Keratinocyte (primary cell): ENCODE data around the gene CTXND1. TPM values are rescaled to one million over a fixed set of nuclear protein-coding genes. Genes with fewer than 3 reads are reported as not detected.

Source experiments
- DNase-seq: peaks from one replicate; pipeline ENCODE4 v3.0.0-alpha.2; 2011; ENCODE audit warnings: low read depth, missing footprints, low spot score
- FAIRE-seq: peaks from 2 replicates; lab custom pipeline; 2011; peaks lifted over from hg19 to GRCh38; lab: Jason Lieb, UNC
- H2AFZ ChIP-seq: 2 replicates; pipeline ENCODE4 v1.6.0; 2012; ENCODE audit warnings: low read length, control low read depth, inconsistent platforms; ENCODE audit not compliant: control insufficient read depth
- H3K27ac ChIP-seq: 2 replicates; pipeline ENCODE4 v1.5.1; 2011; ENCODE audit warnings: low read length; ENCODE audit not compliant: control insufficient read depth, insufficient read depth
- H3K27me3 ChIP-seq: 3 replicates; pipeline ENCODE4 v1.6.0; 2011; ENCODE audit warnings: low read length; ENCODE audit not compliant: control insufficient read depth, insufficient read depth; ENCODE audit errors: extremely low read depth
- H3K36me3 ChIP-seq, 2 experiments: 2 replicates in 1 of 2; 3 replicates in 1 of 2; pipeline ENCODE4 v1.5.1; 2011; ENCODE audit warnings: low read length in 2 of 2, mild to moderate bottlenecking in 1 of 2; ENCODE audit not compliant: control insufficient read depth in 2 of 2, insufficient read depth in 2 of 2; ENCODE audit errors: extremely low read depth in 1 of 2
- H3K4me1 ChIP-seq: 3 replicates; pipeline ENCODE4 v1.5.1; 2011; ENCODE audit warnings: low read length; ENCODE audit not compliant: control insufficient read depth, insufficient read depth; ENCODE audit errors: extremely low read depth
- H3K4me2 ChIP-seq: 3 replicates; pipeline ENCODE4 v1.6.0; 2011; ENCODE audit warnings: low read depth, low read length; ENCODE audit not compliant: control insufficient read depth, insufficient read depth; ENCODE audit errors: extremely low read depth
- H3K4me3 ChIP-seq, 3 experiments: fragments of 200-600 bp in 1 of 3; sonication (generic) in 1 of 3; 2 replicates in 2 of 3; 3 replicates in 1 of 3; pipeline ENCODE4 v1.5.1; 2011 to 2016; ENCODE audit warnings: low read length in 3 of 3, mild to moderate bottlenecking in 3 of 3, control low read depth in 2 of 3, inconsistent platforms in 1 of 3, low read depth in 1 of 3, mixed read lengths in 1 of 3, mixed run types in 1 of 3, moderate library complexity in 1 of 3; ENCODE audit not compliant: control insufficient read depth in 2 of 3, insufficient read depth in 2 of 3; ENCODE audit errors: extremely low read depth in 1 of 3
- H3K79me2 ChIP-seq: 2 replicates; pipeline ENCODE4 v1.6.0; 2012; ENCODE audit warnings: low read length; ENCODE audit not compliant: control insufficient read depth, insufficient read depth
- H3K9ac ChIP-seq: 3 replicates; pipeline ENCODE4 v1.6.0; 2011; ENCODE audit warnings: low read length; ENCODE audit not compliant: control insufficient read depth, insufficient read depth; ENCODE audit errors: extremely low read depth
- H3K9me1 ChIP-seq: 3 replicates; pipeline ENCODE4 v1.6.0; 2011; ENCODE audit warnings: low read length; ENCODE audit not compliant: control insufficient read depth, insufficient read depth; ENCODE audit errors: extremely low read depth
- H3K9me3 ChIP-seq: 2 replicates; pipeline ENCODE4 v1.5.1; 2012; ENCODE audit warnings: low read depth, low read length; ENCODE audit not compliant: control insufficient read depth
- H4K20me1 ChIP-seq: 3 replicates; pipeline ENCODE4 v1.6.0; 2011; ENCODE audit warnings: low read length; ENCODE audit not compliant: control insufficient read depth, insufficient read depth; ENCODE audit errors: extremely low read depth
- CTCF ChIP-seq, 3 experiments: IDR thresholded peaks in 1 of 3; conservative IDR thresholded peaks in 1 of 3; optimal IDR thresholded peaks in 1 of 3; 2 replicates in 2 of 3; 3 replicates in 1 of 3; pipeline versions ENCODE3 to v1.5.1; 2011; ENCODE audit warnings: low read length in 3 of 3, mild to moderate bottlenecking in 3 of 3, moderate library complexity in 2 of 3, control low read depth in 1 of 3, inconsistent platforms in 1 of 3; ENCODE audit not compliant: insufficient read depth in 2 of 3; ENCODE audit errors: extremely low read depth in 1 of 3
- EZH2 ChIP-seq: IDR thresholded peaks from one replicate; pipeline ENCODE4 v1.6.1; 2012; ENCODE audit warnings: inconsistent platforms, mild to moderate bottlenecking, low read length, moderate library complexity
- dilution Hi-C: fragments of 300-500 bp; cut with MboI; formaldehyde crosslinking; loops from one replicate; pipeline ENCODE4 v1.7.0; 2020; ENCODE audit warnings: low sequenced_read_pairs; ENCODE audit not compliant: extremely low pct_ligation_motif_present
- polyA plus RNA-seq, 5 experiments: library from polyadenylated mRNA; depleted of rRNA in 3 of 5; stranded (reverse) in 3 of 5; stranded (forward) in 1 of 5; unstranded in 1 of 5; fragments of >200 nt; gene quantifications; 1 replicate in 1 of 5; 2 replicates in 3 of 5; 3 replicates in 1 of 5; pipeline versions ENCODE4 v1.2.1 to v1.2.3, GENCODE V29; 2011 to 2012; ENCODE audit warnings: missing spikeins in 2 of 5, low read depth in 1 of 5, low replicate concordance in 1 of 5

The CTXND1 gene
- polyA plus RNA-seq, 1 donor (not counting 4 experiments of a cell fraction or from before 2014, with no cell fraction given): not detected

DNA sequence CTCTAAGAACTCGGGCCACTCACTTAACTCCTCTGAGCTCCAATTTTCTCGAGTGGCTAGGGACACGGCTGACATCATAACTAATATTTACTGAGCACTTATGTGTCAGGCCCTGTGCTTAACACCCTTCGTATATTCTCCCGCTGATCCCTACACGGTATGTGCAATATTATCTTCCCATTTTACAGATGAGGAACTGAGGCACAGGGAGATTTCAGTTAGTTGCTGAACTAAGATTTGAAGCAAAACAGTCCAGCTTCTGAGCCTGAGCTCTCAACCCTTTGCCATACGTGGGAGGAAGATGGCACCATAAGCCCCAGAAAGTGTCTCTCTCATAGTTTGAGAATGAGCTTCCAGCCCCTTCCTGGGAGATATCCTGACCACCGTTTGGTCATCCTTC, 79.6 kb downstream of the CTXND1 start:
- Histone ChIP-seq H3K36me3 (peaks cover 0 to 14% of the 10 kb centered on the region in 2 experiments), H3K9ac (no peak overlapping the region), H3K4me3 (no peak overlapping the region), H3K9me1 (no peaks in the 10 kb centered on the region), H3K27me3 (no peaks in the 10 kb centered on the region), H4K20me1 (no peaks in the 10 kb centered on the region), H3K27ac (no peak overlapping the region), H3K79me2 (no peaks in the 10 kb centered on the region), H3K9me3 (no peaks in the 10 kb centered on the region), H3K4me1 (peaks cover 9% of the 10 kb centered on the region), H3K4me2 (no peak overlapping the region), H2AFZ (no peak overlapping the region)
- dilution Hi-C loops: no loop called here
- TF ChIP-seq CTCF (optimal IDR thresholded peaks at IDR 0.05 in 1 of 3, IDR thresholded peaks at IDR 0.05 in 1 of 3, conservative IDR thresholded peaks at IDR 0.05 in 1 of 3; ENCODE audit: extremely low read depth in 1 of 3, insufficient read depth in 2 of 3, low read length in 3 of 3): no peak
- no peak for TF ChIP-seq EZH2
- FAIRE-seq (no peak), DNase-seq (no peak)

GRCh38 chr15:80171787-80172186, 80.2 kb downstream of the CTXND1 start:
- Histone ChIP-seq H3K27me3 (no peaks in the 10 kb centered on the region), H3K27ac (no peak overlapping the region), H3K79me2 (no peaks in the 10 kb centered on the region), H2AFZ (no peak overlapping the region), H3K4me1 (peaks cover 9% of the 10 kb centered on the region), H3K4me2 (no peak overlapping the region), H3K9me1 (no peaks in the 10 kb centered on the region), H3K9me3 (no peaks in the 10 kb centered on the region), H3K4me3 (no peak overlapping the region), H3K9ac (no peak overlapping the region), H3K36me3 (peaks cover 0 to 12% of the 10 kb centered on the region in 2 experiments), H4K20me1 (no peaks in the 10 kb centered on the region)
- DNase-seq (no peak), FAIRE-seq (no peak)
- dilution Hi-C loops: no loop called here
- TF ChIP-seq EZH2 (no peak), CTCF (optimal IDR thresholded peaks at IDR 0.05 in 1 of 3, IDR thresholded peaks at IDR 0.05 in 1 of 3, conservative IDR thresholded peaks at IDR 0.05 in 1 of 3; ENCODE audit: extremely low read depth in 1 of 3, insufficient read depth in 2 of 3, low read length in 3 of 3) (no peak)
